Brain microvascular endothelial cell (primary cell): ENCODE data around the gene RRM2.

Experiments used
- DNase-seq: peaks from one replicate; pipeline ENCODE4 v3.0.0-alpha.2; 2020
- H3K27ac ChIP-seq: fragments of 250-450 bp; sonication (Bioruptor Pico); 2 replicates; pipeline ENCODE4 v1.5.1; 2020; ENCODE audit warnings: mild to moderate bottlenecking, moderate library complexity
- H3K27me3 ChIP-seq: fragments of 250-450 bp; sonication (Bioruptor Pico); replicated peaks from 2 replicates; pipeline ENCODE4 v1.5.1; 2020; ENCODE audit warnings: mild to moderate bottlenecking
- H3K36me3 ChIP-seq: fragments of 250-450 bp; sonication (Bioruptor Pico); replicated peaks from 2 replicates; pipeline ENCODE4 v1.5.1; 2020; ENCODE audit warnings: mild to moderate bottlenecking
- H3K4me3 ChIP-seq: 2 replicates; pipeline ENCODE4 v1.5.1; 2011; ENCODE audit warnings: low read depth, mild to moderate bottlenecking, control low read depth, low read length, moderate library complexity
- in situ Hi-C: cut with HindIII; loops from 2 replicates; pipeline ENCODE4 v1.10.0; 2017; ENCODE audit warnings: low sequenced_read_pairs, low pct_ligation_motif_present
- TF ChIP-seq, protein P1 (sequence below): IDR thresholded peaks from 2 replicates; pipeline ENCODE4 v1.5.1; 2011; ENCODE audit warnings: low read depth, mild to moderate bottlenecking, moderate library complexity, low read length, control low read depth, inconsistent platforms; ENCODE audit errors: missing control alignments

Gene RRM2

GRCh38 chr2:10161206-10161931, 38.8 kb downstream of the RRM2 start:
- in situ Hi-C loops, result no loop called here
- Histone ChIP-seq H3K27me3 (no peaks in the 10 kb centered on the region), H3K36me3 (no peaks in the 10 kb centered on the region), H3K4me3 (no peak overlapping the region), H3K27ac (peak overlapping the region; percentile 51)
- TF ChIP-seq, protein P1, sequence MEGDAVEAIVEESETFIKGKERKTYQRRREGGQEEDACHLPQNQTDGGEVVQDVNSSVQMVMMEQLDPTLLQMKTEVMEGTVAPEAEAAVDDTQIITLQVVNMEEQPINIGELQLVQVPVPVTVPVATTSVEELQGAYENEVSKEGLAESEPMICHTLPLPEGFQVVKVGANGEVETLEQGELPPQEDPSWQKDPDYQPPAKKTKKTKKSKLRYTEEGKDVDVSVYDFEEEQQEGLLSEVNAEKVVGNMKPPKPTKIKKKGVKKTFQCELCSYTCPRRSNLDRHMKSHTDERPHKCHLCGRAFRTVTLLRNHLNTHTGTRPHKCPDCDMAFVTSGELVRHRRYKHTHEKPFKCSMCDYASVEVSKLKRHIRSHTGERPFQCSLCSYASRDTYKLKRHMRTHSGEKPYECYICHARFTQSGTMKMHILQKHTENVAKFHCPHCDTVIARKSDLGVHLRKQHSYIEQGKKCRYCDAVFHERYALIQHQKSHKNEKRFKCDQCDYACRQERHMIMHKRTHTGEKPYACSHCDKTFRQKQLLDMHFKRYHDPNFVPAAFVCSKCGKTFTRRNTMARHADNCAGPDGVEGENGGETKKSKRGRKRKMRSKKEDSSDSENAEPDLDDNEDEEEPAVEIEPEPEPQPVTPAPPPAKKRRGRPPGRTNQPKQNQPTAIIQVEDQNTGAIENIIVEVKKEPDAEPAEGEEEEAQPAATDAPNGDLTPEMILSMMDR, result peak; percentile 14
- DNase-seq, result peak; percentile 74

GRCh38 chr2:10161961-10162441, 39.5 kb downstream of the RRM2 start:
- DNase-seq, result peak; percentile 80
- Histone ChIP-seq H3K27ac (peak overlapping the region; percentile 51), H3K4me3 (peak overlapping the region; percentile 9), H3K27me3 (no peaks in the 10 kb centered on the region), H3K36me3 (no peaks in the 10 kb centered on the region)
- TF ChIP-seq, protein P1, result no peak
- in situ Hi-C loops, result no loop called here

DNA sequence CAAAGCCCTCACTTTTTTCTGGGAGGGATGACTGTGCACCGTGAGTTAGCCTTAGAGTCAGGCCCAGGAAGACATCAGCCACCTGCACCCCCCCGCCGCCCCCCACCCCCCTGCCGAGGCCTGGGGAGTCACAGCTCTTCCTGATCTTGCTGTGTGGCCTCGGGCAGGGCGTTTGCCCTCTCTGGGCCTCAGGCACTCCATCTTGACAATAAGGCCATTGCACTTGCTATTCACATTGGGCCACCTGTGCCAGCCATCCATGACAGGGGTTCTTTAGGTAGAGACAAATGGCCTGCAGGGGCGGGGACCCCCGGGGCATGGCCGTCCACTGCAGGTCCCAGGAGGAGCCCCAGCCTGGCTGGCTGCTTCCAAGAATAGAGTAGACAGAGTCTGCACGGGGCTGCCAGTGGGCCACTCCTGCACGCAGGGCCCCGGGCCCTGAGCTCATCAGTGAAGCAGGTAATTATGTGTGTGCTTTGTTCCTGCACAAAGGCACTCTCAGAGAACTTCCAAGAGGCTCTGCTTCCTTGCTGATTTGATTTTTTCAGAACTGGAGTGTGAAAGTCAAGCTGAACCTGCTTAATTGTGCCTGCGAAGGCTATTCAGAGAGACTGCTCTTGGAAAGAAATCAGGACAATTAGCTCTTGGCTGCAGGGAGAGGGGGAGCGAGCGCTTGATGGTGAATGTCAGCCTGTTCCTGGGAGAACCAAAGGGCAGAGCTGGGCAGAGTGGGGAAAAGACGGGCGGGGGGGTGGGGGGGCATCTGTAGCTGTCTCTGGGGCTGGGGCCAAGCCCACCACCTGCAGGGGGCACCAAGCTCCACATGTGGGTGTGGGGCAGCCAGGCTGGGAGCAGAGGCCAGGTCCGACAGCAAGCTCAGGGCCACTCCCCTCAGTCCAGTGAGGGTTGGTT, 40.3 kb downstream of the RRM2 start:
- H3K4me3 ChIP-seq, result no peak overlapping the region
- H3K36me3 ChIP-seq, result no peaks in the 10 kb centered on the region
- TF ChIP-seq, protein P1, result peak; percentile 34
- no peak for DNase-seq
- peak overlapping the region; percentile 51 for H3K27ac ChIP-seq
- in situ Hi-C loops, result no loop called here
- no peaks in the 10 kb centered on the region for H3K27me3 ChIP-seq

DNA sequence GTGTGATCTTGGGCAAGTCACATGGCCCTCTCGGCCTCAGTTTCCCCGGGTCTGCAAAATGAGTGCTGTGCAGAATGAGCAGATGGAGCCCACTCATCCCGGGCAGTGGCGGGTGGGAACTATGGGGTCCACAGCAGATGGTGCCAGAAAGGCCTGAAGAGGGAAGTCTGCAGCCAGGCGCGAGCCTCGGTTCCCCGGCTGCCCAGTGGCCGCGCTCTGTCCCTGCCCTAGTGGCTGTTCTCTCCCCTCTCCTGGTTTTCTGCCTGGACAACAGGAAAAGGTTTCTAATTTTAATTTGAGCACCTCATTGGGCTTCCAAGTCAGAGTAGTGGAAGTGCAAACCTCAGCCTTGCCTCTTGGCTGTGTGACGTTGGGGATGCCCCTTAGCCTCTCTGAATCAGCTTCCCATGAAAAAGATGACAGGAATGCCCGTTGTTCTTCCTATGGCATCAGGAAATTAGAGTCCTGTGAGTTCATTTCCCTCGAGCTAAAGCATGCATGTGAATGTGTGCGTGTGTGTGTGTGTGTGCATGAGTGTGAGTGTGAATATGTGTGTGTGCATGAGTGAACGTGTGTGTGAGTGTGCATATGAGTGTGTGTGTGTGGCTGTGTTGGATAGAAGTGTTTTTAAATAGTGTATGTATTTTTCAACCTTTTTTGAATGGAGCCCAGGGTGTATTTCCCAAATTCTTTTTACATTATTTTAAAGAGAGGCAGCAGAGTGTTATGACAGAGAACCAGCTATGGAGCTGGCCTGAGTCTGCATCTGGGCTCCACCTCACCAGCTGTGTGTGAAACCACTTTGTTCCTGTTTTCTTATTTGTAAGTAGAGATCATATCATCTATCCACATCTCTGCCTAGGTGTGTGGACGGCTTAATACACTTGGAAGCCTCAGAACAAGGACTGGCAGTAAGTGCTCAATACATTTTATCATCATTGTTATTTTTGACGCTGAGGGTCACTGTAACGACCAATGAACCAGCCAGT, 41.3 kb downstream of the RRM2 start:
- Histone ChIP-seq H3K4me3 (no peak overlapping the region), H3K36me3 (no peaks in the 10 kb centered on the region), H3K27ac (no peak overlapping the region), H3K27me3 (no peaks in the 10 kb centered on the region)
- TF ChIP-seq, protein P1, result no peak
- in situ Hi-C loops, result no loop called here
- DNase-seq, result peak; percentile 37

DNA sequence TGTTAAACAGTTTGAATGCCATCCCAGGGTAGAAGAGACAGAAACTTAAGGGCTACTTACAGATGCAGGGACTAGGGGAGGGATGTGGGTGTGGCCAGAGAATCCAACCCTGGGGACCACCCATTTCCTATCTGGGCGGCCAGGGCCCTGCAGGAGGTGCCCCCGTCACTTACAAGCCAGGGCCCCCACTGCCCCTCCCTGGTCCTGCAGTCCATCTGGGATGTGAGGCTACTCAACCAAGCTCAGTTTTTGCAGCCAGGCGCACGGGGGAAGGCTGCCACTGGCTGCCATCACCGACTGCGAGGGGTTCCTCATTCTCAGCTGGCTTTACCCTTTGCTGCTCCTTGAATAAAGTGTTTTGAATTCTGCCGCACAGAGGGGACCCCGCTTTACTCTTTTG, 42.1 kb downstream of the RRM2 start:
- in situ Hi-C loops, result no loop called here
- H3K27ac ChIP-seq, result no peak overlapping the region
- no peaks in the 10 kb centered on the region for H3K36me3 ChIP-seq
- H3K4me3 ChIP-seq, result no peak overlapping the region
- no peaks in the 10 kb centered on the region for H3K27me3 ChIP-seq
- TF ChIP-seq, protein P1, result no peak
- DNase-seq, result no peak
